GM12873 (cell line): ENCODE measurements around the gene AJAP1.

Experiments used
- TF ChIP-seq, protein P1 (sequence below): IDR thresholded peaks from 2 replicates; pipeline ENCODE4 v1.5.1; 2012; ENCODE audit warnings: low read depth, mild to moderate bottlenecking, moderate library complexity, low read length, control low read depth; ENCODE audit not compliant: insufficient read depth; ENCODE audit errors: missing control alignments

AJAP1 gene, protein sequence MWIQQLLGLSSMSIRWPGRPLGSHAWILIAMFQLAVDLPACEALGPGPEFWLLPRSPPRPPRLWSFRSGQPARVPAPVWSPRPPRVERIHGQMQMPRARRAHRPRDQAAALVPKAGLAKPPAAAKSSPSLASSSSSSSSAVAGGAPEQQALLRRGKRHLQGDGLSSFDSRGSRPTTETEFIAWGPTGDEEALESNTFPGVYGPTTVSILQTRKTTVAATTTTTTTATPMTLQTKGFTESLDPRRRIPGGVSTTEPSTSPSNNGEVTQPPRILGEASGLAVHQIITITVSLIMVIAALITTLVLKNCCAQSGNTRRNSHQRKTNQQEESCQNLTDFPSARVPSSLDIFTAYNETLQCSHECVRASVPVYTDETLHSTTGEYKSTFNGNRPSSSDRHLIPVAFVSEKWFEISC

DNA sequence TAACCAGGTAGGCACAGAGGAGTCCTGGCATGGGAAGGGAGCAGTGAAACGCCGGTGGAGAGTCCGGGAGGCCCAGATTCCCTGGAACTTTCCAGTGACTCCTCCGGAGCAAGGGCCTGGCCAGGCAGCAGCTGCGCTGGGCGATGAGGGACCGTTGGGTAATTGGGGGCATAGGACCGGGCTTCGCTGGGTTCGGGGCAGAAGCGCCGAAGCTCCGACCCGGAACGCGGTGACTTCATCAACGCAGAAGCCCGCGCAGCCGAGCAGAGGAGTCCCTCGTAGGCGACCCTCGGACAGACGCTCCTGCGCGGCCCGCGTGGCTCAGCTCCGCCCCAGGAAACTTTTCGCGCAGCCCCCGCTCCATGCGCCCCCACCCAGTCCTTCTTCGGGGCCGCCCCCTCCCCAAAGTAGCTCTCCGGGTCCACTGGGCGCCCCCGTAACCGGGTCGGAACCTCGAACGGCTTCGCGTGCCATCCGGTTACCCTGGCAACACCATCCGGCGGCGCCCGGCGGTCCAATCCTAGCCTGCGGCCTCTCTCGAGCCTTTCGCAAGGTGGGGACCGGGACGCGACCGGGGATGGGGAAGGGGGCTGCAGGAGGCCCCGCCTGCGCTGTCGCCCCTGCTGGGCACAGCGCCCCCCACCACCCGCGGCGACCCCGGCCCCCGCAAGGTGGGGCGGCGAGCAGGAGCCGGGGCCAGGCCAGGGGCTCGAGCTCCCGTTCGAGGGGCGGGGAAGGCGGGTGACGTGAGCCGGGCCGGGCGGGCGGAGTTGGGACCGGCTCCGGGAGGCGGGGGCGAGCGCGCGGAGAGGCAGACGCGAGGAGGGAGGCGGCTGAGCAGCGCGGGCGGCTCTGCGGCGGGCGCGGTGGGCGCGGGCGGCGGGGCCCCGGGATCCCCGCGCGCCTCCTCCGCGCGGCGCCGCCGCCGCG lies at the start of gene AJAP1:
Gene AJAP1, plus strand, starts transcription at position 814 of the 930 bp plus-strand sequence. CDS start 817 bp downstream, outside the sequence.
- TF ChIP-seq, protein P1, sequence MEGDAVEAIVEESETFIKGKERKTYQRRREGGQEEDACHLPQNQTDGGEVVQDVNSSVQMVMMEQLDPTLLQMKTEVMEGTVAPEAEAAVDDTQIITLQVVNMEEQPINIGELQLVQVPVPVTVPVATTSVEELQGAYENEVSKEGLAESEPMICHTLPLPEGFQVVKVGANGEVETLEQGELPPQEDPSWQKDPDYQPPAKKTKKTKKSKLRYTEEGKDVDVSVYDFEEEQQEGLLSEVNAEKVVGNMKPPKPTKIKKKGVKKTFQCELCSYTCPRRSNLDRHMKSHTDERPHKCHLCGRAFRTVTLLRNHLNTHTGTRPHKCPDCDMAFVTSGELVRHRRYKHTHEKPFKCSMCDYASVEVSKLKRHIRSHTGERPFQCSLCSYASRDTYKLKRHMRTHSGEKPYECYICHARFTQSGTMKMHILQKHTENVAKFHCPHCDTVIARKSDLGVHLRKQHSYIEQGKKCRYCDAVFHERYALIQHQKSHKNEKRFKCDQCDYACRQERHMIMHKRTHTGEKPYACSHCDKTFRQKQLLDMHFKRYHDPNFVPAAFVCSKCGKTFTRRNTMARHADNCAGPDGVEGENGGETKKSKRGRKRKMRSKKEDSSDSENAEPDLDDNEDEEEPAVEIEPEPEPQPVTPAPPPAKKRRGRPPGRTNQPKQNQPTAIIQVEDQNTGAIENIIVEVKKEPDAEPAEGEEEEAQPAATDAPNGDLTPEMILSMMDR: no peak

DNA sequence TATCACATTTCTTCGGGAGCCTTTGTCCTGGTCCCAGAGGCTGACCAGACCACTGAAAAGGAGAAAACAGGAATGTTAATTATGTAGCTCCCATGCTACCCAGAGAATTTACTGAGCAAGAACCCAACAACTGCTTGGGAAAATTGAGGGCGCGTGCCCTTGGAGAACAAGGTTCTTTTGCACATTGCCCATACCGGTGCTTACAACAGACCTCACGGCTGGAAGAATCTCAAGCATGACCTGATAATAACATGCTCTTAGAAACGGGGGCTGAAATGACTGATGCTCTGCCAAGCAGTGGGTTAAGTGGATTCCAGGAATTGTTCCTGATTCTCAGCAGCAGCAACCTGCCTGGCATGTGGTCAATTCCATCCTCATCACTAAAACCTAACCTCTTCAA lies 49.3 kb upstream of the AJAP1 start:
- TF ChIP-seq, protein P1: no peak

DNA sequence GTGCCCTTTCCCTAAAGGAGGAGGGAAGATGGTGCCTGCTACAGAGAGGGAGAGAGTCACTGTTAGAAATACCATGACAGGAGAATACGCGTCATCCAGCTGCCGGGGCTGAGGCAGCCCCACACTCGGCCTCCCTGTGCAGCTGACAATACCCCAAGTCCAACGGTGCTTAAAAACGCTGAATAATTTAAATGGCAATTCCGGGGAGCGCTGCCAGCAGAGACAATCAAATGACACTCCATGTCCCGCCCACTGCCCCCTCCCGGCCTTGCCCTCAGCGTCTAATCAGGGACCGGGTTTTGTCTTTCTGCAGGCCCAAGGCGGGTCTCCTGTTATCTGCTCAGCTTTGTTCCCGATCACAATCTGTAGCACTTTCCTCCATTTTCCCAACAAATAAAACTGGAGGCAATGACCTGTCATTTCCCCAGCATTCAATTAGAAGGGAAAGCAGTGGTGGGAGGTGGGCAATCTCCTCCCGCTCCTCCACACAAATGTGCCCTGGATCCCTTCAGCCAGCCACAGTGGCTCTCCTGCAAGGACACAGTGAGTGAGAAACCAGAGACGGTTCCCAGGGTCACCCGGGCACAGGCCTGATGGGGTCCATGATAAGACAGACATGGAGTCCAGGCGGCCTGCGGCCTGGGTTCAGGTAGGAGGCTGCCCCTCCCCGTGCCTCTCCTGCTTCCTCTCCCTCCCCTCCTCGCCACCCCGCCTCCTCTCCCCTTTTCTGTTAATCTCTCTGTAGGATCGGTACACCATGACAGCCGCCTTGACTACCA lies 42.7 kb upstream of the AJAP1 start:
- TF ChIP-seq, protein P1: no peak

- TF ChIP-seq, protein P1: no peak
Measured at GRCh38 chr1:4612991-4613390, 41.4 kb upstream of the AJAP1 start.

GRCh38 chr1:4613606-4614370 lies 40.6 kb upstream of the AJAP1 start:
- TF ChIP-seq, protein P1: no peak

DNA sequence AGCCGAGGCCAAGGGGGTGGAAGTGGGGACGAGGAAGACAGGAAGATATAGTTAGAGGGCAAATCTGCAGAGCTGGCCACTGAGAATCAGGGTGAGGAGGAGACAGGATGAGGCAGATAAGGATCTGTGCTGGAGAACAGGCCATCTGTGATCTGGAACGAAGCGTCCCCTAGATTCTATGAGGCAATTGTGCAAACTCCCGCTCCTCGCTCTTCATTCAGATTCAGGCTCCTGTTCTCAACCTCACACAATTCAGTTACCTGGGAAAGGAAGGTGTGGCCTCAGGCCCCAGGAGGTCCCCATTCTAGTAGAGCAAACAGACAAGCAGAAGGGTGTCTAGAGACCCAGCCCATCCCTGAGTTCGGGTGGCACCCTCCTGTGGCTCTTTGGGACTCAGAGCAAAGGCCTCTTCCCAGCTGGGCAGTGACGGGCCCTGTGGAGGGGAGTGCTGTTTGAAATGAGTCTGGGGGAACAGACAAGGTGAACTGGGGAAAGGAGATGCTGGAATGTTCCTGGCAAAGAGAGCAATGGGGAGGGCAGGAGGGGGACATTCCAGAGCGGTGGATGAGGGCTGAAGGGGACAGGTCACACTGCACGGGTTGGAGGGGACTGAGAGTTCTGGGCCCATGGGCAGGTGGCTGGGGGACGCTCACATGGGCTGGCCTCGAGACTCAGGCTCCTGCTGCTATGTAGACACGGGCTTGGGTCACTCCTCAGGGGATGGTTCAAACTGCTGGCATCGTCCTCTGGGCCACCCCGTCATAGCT lies 39.9 kb upstream of the AJAP1 start:
- TF ChIP-seq, protein P1: no peak
